Breast epithelium (tissue), 3 donors: ENCODE results near the gene PCBP3.

Experiments
- POLR2A ChIP-seq: fragments of 450-650 bp; IDR thresholded peaks from one replicate; pipeline ENCODE4 v1.6.1; 2016; ENCODE audit warnings: antibody characterized with exemption, mild to moderate bottlenecking, moderate library complexity
- POLR2AphosphoS5 ChIP-seq, 3 donors: sonication (generic); formaldehyde crosslinking; IDR thresholded peaks; one replicate each; pipeline ENCODE4 v1.6.1; 2017; ENCODE audit warnings: antibody characterized with exemption in 3 of 3
- TF ChIP-seq, protein P1 (sequence below), 3 donors: fragments of 450-650 bp; IDR thresholded peaks; one replicate each; pipeline ENCODE4 v1.5.1; 2016 to 2017; ENCODE audit warnings: antibody characterized with exemption in 3 of 3, mild to moderate bottlenecking in 3 of 3, moderate library complexity in 3 of 3

DNA sequence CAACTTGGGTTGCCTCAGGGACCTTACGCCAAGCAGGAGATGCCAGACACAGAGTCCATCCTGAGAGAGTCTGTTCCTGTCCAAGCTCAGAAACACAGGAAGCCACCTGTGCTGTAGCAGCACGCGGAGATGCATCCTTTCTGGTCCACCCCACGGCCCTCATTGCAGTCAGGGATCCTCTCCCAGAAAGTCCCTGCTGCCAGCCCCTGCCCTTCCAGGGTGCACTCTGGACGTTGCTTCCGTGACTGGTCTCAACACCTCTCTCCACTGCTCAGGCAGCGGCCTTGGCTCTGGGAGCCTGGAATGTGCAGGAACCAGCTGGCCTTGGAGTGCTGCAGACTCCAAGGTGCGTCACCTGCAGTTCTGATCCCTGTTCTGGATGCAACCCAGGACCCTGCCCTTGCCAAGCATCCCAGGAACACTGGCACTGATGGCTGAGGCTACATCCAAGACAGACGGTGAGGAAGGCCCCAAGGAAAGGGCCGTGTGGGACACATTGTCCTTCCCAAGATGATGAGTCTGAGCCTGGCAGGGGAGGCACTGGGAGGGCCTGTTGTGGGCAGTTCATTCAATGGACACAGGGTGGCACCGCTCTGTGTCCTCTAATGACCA lies 316.4 kb downstream of the PCBP3 start:
- TF ChIP-seq, protein P1, sequence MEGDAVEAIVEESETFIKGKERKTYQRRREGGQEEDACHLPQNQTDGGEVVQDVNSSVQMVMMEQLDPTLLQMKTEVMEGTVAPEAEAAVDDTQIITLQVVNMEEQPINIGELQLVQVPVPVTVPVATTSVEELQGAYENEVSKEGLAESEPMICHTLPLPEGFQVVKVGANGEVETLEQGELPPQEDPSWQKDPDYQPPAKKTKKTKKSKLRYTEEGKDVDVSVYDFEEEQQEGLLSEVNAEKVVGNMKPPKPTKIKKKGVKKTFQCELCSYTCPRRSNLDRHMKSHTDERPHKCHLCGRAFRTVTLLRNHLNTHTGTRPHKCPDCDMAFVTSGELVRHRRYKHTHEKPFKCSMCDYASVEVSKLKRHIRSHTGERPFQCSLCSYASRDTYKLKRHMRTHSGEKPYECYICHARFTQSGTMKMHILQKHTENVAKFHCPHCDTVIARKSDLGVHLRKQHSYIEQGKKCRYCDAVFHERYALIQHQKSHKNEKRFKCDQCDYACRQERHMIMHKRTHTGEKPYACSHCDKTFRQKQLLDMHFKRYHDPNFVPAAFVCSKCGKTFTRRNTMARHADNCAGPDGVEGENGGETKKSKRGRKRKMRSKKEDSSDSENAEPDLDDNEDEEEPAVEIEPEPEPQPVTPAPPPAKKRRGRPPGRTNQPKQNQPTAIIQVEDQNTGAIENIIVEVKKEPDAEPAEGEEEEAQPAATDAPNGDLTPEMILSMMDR (IDR thresholded peaks at IDR 0.05), result no peak
- TF ChIP-seq POLR2A (no peak), POLR2AphosphoS5 (IDR thresholded peaks at IDR 0.05) (no peak)
